HUDEP-2 (cell line): Measurements from ENCODE around the gene SEZ6.
"Not testable (repeated sequence)": the region's sequence is repeated elsewhere in the genome, so short reads cannot be mapped to it uniquely, and the experiment has no call there.

Source experiments
- DNase-seq, 76 experiments: peaks; one replicate each; lab custom pipeline; 2025; ENCODE audit not compliant: unreplicated experiment in 76 of 76; lab: John Stamatoyannopoulos, UW

SEZ6 gene

GRCh38 chr17:28940675-28941074 is 65.2 kb downstream of the SEZ6 start:
- no peak for DNase-seq

- no peak for DNase-seq
Observed at GRCh38 chr17:28940142-28940541, 65.7 kb downstream of the SEZ6 start.

- DNase-seq, result peak in 1 of 76 experiments; percentile 22
Observed at GRCh38 chr17:28938552-28938951, 67.3 kb downstream of the SEZ6 start.

- no peak for DNase-seq
Observed at GRCh38 chr17:28937044-28937729, 68.6 kb downstream of the SEZ6 start.

GRCh38 chr17:28935744-28936460 is 69.9 kb downstream of the SEZ6 start:
- no peak for DNase-seq

GRCh38 chr17:28934508-28934907 is 71.3 kb downstream of the SEZ6 start:
- DNase-seq, result not testable (repeated sequence)

- peak in 1 of 76 experiments; percentile 11 for DNase-seq
Observed at GRCh38 chr17:28929787-28930186, 76.0 kb downstream of the SEZ6 start.

- no peak for DNase-seq
Observed at GRCh38 chr17:28928061-28928460, 77.8 kb downstream of the SEZ6 start.

- DNase-seq, result no peak
Observed at GRCh38 chr17:28926786-28927185, 79.0 kb downstream of the SEZ6 start.

- DNase-seq, result no peak
Observed at GRCh38 chr17:28926366-28926765, 79.5 kb downstream of the SEZ6 start.

GRCh38 chr17:28925912-28926365 is 79.9 kb downstream of the SEZ6 start:
- DNase-seq, result no peak

GRCh38 chr17:28920201-28920600 is 85.6 kb downstream of the SEZ6 start:
- DNase-seq, result no peak

- no peak for DNase-seq
Observed at GRCh38 chr17:28918295-28918694, 87.5 kb downstream of the SEZ6 start.

- no peak for DNase-seq
Observed at GRCh38 chr17:28917465-28917864, 88.4 kb downstream of the SEZ6 start.

- no peak for DNase-seq
Observed at GRCh38 chr17:28917029-28917428, 88.8 kb downstream of the SEZ6 start.

GRCh38 chr17:28916302-28916934 is 89.4 kb downstream of the SEZ6 start:
- peak in 19 of 76 experiments; percentile 8 to 40 (median 21) for DNase-seq

- DNase-seq, result no peak
Observed at GRCh38 chr17:28912938-28913333, 92.9 kb downstream of the SEZ6 start.

- peak in 73 of 76 experiments; percentile 21 to 88 (median 67) for DNase-seq
Observed at GRCh38 chr17:28912281-28912937, 93.4 kb downstream of the SEZ6 start.

GRCh38 chr17:28911411-28912045 is 94.3 kb downstream of the SEZ6 start:
- DNase-seq, result no peak

GRCh38 chr17:28910534-28910933 is 95.3 kb downstream of the SEZ6 start:
- DNase-seq, result no peak
